ENCODE measurements around the gene TIPIN. TPM values are rescaled to one million over a fixed set of nuclear protein-coding genes. Genes with fewer than 3 reads are reported as not detected.

The TIPIN gene
- total RNA-seq, 6 donors from 2014 or later, result 1.2 to 10.8 (median 5.7) TPM

GRCh38 chr15:66293419-66294156 is 62.9 kb downstream of the TIPIN start, which contains the start of gene DIS3L:
DIS3L (plus strand) TSS chr15:66293568; CDS start chr15:66293597, 29 bp downstream.
- peaks cover 18 to 29% (median 20%) of the 10 kb centered on the region in 4 donors for H3K4me1 ChIP-seq
- ATAC-seq (ENCODE audit: low FRiP score in 2 of 2) (peak; percentile 82 to 94), DNase-seq (peak; percentile 53 to 94)
- WGBS, 2 donors, result 0% methylated on average over 8 to 9 of the region's 92 CpGs
- no peaks in the 10 kb centered on the region for H3K27me3 ChIP-seq
- TF ChIP-seq POLR2AphosphoS5 (IDR thresholded peaks at IDR 0.05) (no peak), POLR2A (IDR thresholded peaks at IDR 0.05) (peak in 1 of 4 donors; percentile 71)
- no peaks in the 10 kb centered on the region for H3K36me3 ChIP-seq
- H3K27ac ChIP-seq, result peak within 1 kb of the TSS; percentile 88 to 94 (median 90)
- peak within 1 kb of the TSS; percentile 58 to 87 (median 77) for H3K4me3 ChIP-seq
- H3K9me3 ChIP-seq, result no peaks in the 10 kb centered on the region

DNA sequence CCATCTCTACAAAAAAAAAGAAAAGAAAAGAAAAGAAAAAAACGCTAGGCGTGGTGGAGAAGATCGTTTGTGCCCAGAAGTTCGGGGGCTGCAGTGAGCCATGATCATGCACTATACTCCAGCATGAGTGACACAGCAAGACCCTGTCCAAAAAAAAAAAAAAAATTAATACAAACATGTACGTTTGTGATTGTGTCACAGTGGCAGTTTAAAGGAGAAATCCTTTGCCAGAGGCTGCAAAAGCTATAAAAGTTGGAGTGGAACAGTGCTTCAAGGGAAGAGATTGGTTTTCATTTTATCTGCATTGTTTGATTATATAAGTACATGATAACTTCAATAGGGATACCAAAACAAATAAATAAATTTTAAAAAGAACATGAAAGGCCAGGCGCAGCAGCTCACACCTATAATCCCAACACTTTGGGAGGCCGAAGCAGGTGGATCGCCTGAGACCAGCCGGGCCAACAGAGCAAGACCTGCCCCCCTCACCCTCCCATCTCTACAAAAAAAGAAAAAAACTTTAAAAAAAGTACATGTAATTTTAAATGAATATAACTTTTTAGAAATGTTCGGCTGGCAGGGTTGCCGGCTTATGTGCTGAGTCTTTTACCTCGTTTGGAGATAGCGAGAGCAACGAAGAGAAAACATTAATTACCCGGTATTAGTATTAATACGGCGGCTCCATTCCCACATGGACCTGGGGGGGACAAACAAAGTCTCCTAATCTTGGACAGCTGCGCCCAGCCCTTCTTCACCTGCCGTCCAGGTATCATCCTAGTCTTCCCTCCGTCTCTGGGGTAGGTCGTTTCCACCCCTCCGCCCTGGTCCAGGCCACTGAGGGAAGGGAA is 63.7 kb downstream of the TIPIN start:
- TF ChIP-seq POLR2A (IDR thresholded peaks at IDR 0.05) (peak in 1 of 4 donors; percentile 40), POLR2AphosphoS5 (IDR thresholded peaks at IDR 0.05) (no peak)
- DNase-seq (peak in 1 of 2 donors; percentile 51), ATAC-seq (ENCODE audit: low FRiP score in 2 of 2) (peak in 1 of 2 donors; percentile 38)
- peaks cover 18 to 29% (median 20%) of the 10 kb centered on the region in 4 donors for H3K4me1 ChIP-seq
- H3K27me3 ChIP-seq, result no peaks in the 10 kb centered on the region
- peak overlapping the region; percentile 58 to 87 (median 77) for H3K4me3 ChIP-seq
- peak overlapping the region; percentile 88 to 94 (median 90) for H3K27ac ChIP-seq
- H3K36me3 ChIP-seq, result no peaks in the 10 kb centered on the region
- no peaks in the 10 kb centered on the region for H3K9me3 ChIP-seq
- 17 to 19% methylated on average over 21 to 22 of the region's 22 CpGs for WGBS, 2 donors

DNA sequence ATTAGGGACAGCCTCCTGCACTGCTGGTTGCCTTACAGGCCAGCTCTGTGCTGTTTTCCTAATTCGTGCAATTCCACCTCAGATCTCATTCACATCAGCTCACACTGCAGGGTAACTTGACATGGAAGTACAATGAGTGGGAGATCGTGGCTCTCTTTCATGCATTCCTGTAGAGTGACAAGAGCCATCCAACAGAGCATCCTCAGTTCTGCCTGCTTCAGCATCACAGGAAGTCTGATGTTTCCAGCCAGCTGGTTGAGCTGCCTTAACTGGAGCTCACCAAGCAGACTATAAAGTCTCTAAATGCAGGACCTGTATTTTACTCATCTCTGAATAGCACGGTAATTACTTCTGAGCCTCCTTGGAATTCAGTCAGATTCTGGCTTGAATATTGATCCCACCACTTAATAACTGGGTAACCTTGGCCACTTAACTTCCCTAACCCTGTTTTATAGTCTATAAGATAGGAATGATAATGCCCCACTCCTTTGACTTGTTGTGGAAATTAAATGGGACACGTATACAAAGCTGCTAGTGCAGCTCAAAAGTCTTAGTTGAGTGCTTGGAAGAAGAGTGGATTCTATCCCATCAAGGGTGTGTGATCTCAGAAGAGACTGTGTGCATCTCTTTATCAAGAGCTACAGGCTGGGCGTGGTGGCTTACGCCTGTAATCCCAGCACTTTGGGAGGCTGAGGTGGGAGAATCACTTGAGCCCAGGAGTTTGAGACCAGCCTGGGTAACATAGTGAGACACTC is 64.5 kb downstream of the TIPIN start:
- Histone ChIP-seq H3K27ac (peak overlapping the region in 1 of 4 donors; percentile 94), H3K4me3 (no peak overlapping the region), H3K4me1 (peaks cover 18 to 35% (median 20%) of the 10 kb centered on the region in 4 donors), H3K36me3 (no peaks in the 10 kb centered on the region), H3K27me3 (no peaks in the 10 kb centered on the region), H3K9me3 (no peaks in the 10 kb centered on the region)
- ATAC-seq (ENCODE audit: low FRiP score in 2 of 2) (no peak), DNase-seq (no peak)
- TF ChIP-seq POLR2AphosphoS5 (IDR thresholded peaks at IDR 0.05), result no peak
- TF ChIP-seq POLR2A (IDR thresholded peaks at IDR 0.05), result no peak
- no peak for TF ChIP-seq EP300 (IDR thresholded peaks at IDR 0.05)
- TF ChIP-seq CTCF (IDR thresholded peaks at IDR 0.05), result no peak
- 82 to 88% methylated on average over 6 of the region's 6 CpGs for WGBS, 2 donors

GRCh38 chr15:66290518-66290917 is 66.0 kb downstream of the TIPIN start:
- Histone ChIP-seq H3K4me3 (no peak overlapping the region), H3K4me1 (peaks cover 18 to 38% (median 20%) of the 10 kb centered on the region in 4 donors), H3K36me3 (no peaks in the 10 kb centered on the region), H3K27me3 (no peaks in the 10 kb centered on the region), H3K27ac (no peak overlapping the region), H3K9me3 (no peaks in the 10 kb centered on the region)
- no peak for ATAC-seq (ENCODE audit: low FRiP score in 2 of 2)
- no peak for TF ChIP-seq POLR2A (IDR thresholded peaks at IDR 0.05)
- TF ChIP-seq POLR2AphosphoS5 (IDR thresholded peaks at IDR 0.05), result no peak
- TF ChIP-seq CTCF (IDR thresholded peaks at IDR 0.05), result no peak
- no peak for DNase-seq

DNA sequence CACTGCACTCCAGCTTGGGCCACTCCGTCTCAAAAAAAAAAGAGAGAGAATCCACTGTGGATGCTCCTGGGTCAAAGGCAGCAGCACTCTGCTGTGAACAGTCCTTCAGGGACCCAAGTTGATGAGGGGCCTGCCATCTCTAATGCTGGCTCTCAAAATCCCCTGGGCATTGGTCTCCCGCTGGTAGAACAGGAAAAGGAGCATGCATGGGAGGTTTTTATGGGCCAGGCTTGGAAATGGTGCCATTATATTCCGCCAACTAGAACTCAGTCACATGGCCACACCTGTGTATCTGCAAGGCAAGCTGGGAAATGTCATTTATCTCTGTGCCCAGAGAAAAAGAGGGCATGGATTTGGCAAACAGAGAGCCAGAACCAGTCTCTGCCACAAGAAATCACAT is 66.5 kb downstream of the TIPIN start:
- H3K9me3 ChIP-seq, result no peaks in the 10 kb centered on the region
- DNase-seq (no peak), ATAC-seq (ENCODE audit: low FRiP score in 2 of 2) (no peak)
- WGBS, 2 donors, result 90 to 96% methylated on average over 2 to 3 of the region's 3 CpGs
- no peak for TF ChIP-seq CTCF (IDR thresholded peaks at IDR 0.05)
- TF ChIP-seq POLR2AphosphoS5 (IDR thresholded peaks at IDR 0.05), result no peak
- TF ChIP-seq POLR2A (IDR thresholded peaks at IDR 0.05), result no peak
- TF ChIP-seq EP300 (IDR thresholded peaks at IDR 0.05), result no peak
- H3K36me3 ChIP-seq, result no peaks in the 10 kb centered on the region
- peaks cover 15 to 34% (median 18%) of the 10 kb centered on the region in 4 donors for H3K4me1 ChIP-seq
- no peak overlapping the region for H3K4me3 ChIP-seq
- no peaks in the 10 kb centered on the region for H3K27me3 ChIP-seq
- H3K27ac ChIP-seq, result no peak overlapping the region

Measured in upper lobe of left lung (tissue), 6 donors.